HG02885 (cell line): Measurements from ENCODE around the gene WFDC5.
"Not testable (repeated sequence)": the region's sequence is repeated elsewhere in the genome, so short reads cannot be mapped to it uniquely, and the experiment has no call there.

ENCODE experiments used
- ATAC-seq: cut with Tn5 transposase; IDR thresholded peaks from one replicate; pipeline ENCODE4 v1.9.1; 2021; ENCODE audit warnings: mild to moderate bottlenecking; ENCODE audit not compliant: unreplicated experiment, poor library complexity

Gene WFDC5

DNA sequence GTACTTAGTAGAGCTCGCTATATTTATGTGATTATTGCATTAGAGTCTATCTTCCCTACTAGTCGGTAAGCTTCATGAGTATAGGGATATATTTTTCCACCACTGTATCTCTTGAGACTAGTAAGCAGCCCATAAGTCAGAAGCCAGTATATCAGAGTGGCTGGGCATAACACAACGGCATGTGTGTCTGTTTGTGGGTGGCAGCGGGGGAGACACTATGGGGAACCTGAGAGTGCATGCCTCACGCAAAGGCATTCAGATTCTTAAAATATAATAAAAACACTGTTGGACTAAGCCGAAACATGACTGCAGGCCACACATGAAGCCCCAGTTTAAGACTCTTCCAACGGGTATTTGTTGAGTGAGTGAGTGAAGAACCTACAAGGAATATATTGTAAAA, 22.1 kb downstream of the WFDC5 start:
- ATAC-seq: no peak

DNA sequence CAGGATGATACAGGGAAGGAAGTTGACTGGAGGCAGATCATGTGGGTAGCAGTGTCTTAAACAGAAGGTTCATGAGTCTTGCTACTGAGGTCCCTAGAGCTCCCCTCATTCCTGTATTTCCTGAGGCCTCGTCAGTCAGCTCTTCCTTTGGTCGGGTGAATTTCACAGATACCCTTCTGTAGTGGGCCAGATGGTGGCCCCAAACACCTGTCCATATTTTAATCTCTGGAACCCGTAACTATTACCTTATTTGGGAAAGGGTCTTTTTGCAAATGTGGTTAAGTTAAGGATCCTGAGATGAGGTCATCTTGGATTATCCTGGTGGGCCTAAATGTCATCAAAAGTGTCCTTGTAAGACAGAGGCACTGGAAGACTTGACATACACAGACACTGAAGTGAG, 23.6 kb downstream of the WFDC5 start:
- ATAC-seq: no peak

DNA sequence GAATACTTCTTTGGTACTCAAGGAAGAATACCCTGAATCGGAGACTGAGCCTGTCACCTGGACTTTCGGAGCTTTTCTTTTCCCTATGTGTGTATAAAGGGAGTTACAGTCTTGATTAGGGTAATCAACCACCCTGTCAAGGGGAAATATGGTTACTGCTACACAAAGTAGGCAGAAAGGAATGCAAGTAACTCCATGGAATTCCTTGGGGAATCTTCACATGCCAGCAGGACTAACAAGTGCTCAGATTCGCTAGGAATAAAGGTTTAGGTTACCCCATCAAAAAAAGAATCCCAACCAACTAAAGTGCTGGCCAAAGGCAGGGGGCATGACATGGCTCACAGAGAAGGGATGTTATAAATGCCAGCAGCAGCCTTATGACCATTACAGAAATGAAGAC, 24.5 kb downstream of the WFDC5 start:
- ATAC-seq: no peak

DNA sequence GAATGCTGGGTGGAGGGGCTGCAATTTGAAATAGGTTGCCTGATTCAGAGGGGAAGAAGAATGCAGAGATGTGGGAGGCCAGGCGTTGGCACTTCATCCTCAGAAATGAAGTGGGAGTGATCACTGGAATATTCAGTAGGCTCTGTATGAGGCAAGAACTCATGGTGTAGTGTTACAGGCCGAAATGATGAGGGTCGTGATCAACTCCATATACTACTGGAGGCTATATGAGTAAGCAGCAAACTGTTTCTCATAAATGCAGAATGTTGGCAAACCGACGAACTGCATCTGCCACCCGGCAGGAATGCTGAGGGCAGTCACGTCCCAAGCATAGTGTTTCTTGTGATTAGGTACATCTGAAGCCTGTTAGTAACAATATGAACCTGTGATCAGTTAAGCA, 26.7 kb downstream of the WFDC5 start:
- no peak for ATAC-seq

GRCh38 chr20:45087814-45088213, 27.2 kb downstream of the WFDC5 start:
- no peak for ATAC-seq

- ATAC-seq: no peak
Observed at GRCh38 chr20:45087097-45087790, 27.7 kb downstream of the WFDC5 start.

DNA sequence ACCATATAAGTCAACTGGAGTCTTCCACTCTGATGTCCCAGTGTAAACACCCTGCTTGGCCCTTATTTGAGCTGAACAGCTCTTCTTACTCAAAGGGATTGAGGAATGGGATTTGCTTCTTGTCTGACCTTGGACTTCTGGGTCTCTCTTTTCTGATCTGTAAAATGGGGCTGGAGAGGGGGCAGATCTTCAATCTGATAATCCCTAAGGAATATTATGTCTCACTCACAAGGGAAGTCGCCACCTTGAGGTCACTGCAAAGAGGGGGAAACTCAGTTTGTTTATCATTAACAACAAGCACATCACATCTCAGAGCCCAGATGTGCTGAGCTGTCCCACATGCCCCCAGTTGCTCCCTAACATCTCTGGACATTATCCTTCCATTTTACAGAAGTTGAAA, 29.1 kb downstream of the WFDC5 start:
- ATAC-seq: no peak

- no peak for ATAC-seq
Observed at GRCh38 chr20:45085289-45085688, 29.7 kb downstream of the WFDC5 start.

DNA sequence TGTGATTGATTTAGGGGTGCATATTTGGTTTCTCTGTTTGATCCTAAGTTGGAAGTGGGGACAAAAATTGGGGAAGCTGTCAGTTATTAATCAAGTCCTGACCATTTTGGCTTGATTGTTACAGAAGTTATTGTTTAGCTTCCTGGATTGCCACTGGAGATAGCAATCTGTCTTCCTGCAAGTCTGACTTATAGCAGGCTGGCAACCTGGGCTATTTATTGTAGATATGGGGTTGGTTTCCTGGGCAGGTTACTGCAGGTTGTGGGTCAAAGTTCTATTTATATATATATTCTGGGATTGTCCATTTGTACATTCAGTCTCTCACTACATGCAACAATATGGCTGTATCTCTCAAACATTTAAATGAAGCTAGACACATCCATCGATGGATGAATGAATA, 31.8 kb downstream of the WFDC5 start:
- no peak for ATAC-seq

GRCh38 chr20:45082468-45082867, 32.5 kb downstream of the WFDC5 start:
- ATAC-seq: no peak

GRCh38 chr20:45080867-45081624, 33.9 kb downstream of the WFDC5 start:
- ATAC-seq: no peak

DNA sequence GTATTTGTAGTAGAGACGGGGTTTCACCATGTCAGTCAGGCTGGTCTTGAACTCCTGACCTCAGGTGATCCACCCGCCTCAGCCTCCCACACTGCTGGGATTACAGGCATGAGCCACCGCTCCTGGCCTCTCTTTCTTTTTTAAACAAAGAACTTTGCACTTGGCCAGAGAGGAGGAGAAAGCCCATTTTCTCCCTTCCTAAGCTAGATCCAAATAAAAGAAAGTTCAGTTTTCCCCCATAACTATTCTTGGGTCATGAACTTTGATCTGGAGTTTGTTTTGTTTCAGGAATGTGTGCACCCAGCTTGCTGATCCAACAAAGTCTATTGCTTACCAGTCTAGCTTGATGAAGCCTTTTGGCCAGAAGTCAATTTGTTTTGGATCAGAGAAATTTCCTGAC, 37.4 kb downstream of the WFDC5 start:
- ATAC-seq: no peak

GRCh38 chr20:45073221-45073620, 41.8 kb downstream of the WFDC5 start:
- no peak for ATAC-seq

DNA sequence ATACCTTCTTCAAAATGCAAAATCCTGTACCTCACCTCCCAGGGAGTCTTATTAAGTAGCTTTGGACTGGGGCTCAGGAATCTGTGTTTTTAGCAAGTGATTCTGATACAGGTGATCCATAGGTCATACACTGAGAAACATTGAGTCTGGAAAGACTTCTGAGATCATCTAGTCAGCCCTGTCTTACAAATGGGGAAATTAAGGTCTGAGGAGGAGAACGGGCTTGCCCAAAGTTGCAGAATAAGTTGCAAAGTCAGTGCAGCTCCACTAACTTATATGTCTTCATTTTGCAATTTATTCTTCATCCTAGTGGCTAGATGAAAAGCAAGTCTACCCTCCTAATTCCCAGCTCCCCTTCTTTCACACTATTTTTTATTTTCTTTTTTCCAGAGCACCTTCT, 42.9 kb downstream of the WFDC5 start:
- ATAC-seq: no peak

DNA sequence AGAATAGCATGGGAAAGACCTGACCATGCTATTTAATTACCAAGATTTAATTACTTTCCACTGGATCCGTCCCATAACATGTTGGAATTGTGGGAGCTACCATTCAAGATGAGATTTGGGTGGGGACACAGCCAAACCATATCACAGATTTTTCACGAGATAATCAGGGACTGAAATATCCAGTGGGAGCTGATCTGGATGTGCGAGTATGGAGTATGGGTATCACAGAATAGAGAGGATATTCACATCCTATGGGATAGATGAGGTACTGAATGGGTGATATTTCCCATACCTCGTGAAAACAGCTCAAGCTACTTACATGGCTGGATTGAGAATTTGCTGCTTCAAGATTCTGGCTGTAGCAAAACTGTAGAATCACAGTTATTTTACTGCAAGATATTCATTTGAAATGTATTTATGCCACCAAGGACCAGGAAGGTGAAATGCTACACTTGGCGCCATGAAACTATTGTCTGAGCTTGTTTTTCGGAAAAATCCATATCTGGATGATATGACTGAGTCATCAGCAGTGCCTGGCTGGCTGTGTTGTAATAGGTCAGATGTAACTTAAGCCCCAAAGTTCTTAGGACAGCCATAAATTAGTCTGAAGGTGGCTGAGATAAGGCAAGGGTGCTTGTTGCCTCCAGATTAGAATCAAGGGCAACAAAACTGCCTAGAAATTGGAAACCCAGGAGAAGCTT, 43.9 kb downstream of the WFDC5 start:
- ATAC-seq: no peak

DNA sequence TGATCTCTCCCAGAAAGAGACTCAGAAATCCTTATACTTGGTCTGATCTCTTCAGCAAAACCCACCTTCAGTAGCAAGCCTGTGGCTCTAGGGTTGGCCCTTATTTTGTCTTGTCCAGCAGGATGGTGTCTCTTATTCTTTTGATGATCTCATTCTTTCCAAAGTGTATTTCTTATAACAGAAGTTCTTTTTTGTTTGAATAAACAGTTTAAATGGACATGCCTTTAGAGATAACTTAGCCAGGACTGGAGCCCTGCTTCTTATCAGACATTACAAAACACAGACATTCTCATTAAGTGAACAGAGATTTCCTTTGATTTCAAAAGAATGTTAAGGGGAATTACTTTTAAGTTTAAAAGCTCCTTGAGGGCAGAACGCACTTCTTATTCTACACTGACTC, 45.7 kb downstream of the WFDC5 start:
- no peak for ATAC-seq

GRCh38 chr20:45067558-45067957, 47.4 kb downstream of the WFDC5 start:
- ATAC-seq: no peak

- ATAC-seq: no peak
Observed at GRCh38 chr20:45067087-45067486, 47.9 kb downstream of the WFDC5 start.

GRCh38 chr20:45066372-45066771, 48.6 kb downstream of the WFDC5 start:
- no peak for ATAC-seq

- ATAC-seq: no peak
Observed at GRCh38 chr20:45064812-45065211, 50.2 kb downstream of the WFDC5 start.

GRCh38 chr20:45063107-45063506, 51.9 kb downstream of the WFDC5 start:
- ATAC-seq: not testable (repeated sequence)
